ENCODE results near the gene ABCA4.

GRCh38 chr1:93976711-93977597 lies 144.0 kb downstream of the ABCA4 start:
- no peak for TF ChIP-seq CTCF (IDR thresholded peaks at IDR 0.05)
- no peak for TF ChIP-seq EP300 (IDR thresholded peaks at IDR 0.05)

All from stomach (tissue), 4 donors.